H1 (cell line): ENCODE data around the gene ZNF697. TPM values are rescaled to one million over a fixed set of nuclear protein-coding genes. Genes with fewer than 3 reads are reported as not detected.

Source experiments
- POLR2A ChIP-seq, 2 experiments: IDR thresholded peaks; 1 replicate in 1 of 2; 2 replicates in 1 of 2; pipeline ENCODE4 v1.6.1; 2011; ENCODE audit warnings: low read depth in 2 of 2, low read length in 2 of 2, mild to moderate bottlenecking in 2 of 2; ENCODE audit errors: control extremely low read depth in 1 of 2
- SIN3A ChIP-seq, 2 experiments: IDR thresholded peaks in 1 of 2; conservative IDR thresholded peaks in 1 of 2; 2 replicates each; pipeline ENCODE4 v1.6.1; 2011 to 2012; ENCODE audit warnings: low read length in 2 of 2, improper control_type of control experiment in 1 of 2, low read depth in 1 of 2, mild to moderate bottlenecking in 1 of 2
- SP1 ChIP-seq: IDR thresholded peaks from 2 replicates; pipeline ENCODE4 v1.6.1; 2011; ENCODE audit warnings: low read depth, low read length
- polyA plus RNA-seq, 7 experiments: library from polyadenylated mRNA; depleted of rRNA in 3 of 7; stranded (reverse) in 5 of 7; unstranded in 2 of 7; fragments of >200 nt in 5 of 7; fragments of 200-250 nt in 2 of 7; gene quantifications; 1 replicate in 5 of 7; 2 replicates in 1 of 7; 4 replicates in 1 of 7; pipeline versions ENCODE4 v1.2.1 to v1.2.3, GENCODE V29; 2011 to 2013; ENCODE audit warnings: missing spikeins in 2 of 7, mixed read lengths in 2 of 7
- total RNA-seq: library from RNA; stranded (reverse); fragmentation: NEBNext Ultra II Directional; extraction: Animal tissue kit (Norgen Biotek cat#: 25700); gene quantifications from 2 replicates; pipeline ENCODE4 v1.2.1, GENCODE V29; 2021

The ZNF697 gene
- total and polyA plus RNA-seq, 2 of the 8 experiments (the other 6 are each of a cell fraction or from before 2014, with no cell fraction given), result 5.6 to 18.3 TPM

DNA sequence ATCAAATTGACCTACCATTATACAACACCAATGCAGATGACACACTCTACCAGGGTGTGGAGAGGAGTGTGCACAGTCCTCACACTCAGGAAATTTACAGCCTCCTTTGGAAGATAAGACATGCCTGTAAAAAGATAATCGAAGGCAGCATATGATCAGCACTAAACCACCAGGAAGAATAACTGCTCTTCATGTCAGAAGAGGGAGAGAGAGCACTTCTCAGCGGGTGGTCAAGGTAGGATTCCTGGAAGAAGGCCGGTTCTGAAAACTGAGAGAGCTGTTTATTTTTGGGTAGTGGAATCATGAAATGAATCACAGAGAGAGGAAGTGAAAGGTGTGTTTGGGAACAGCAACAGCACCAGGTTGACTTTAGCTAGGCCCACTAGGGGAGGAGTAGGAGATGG is 14.0 kb upstream of the ZNF697 start (continued):
- TF ChIP-seq SIN3A (conservative IDR thresholded peaks at IDR 0.05 in 1 of 2, IDR thresholded peaks at IDR 0.05 in 1 of 2; ENCODE audit: low read depth in 1 of 2, low read length in 2 of 2) (no peak), POLR2A (IDR thresholded peaks at IDR 0.05; ENCODE audit: control extremely low read depth in 1 of 2, low read depth in 2 of 2, low read length in 2 of 2) (no peak), SP1 (no peak)
